B cell (primary cell): ENCODE data around the gene EID2B. TPM values are rescaled to one million over a fixed set of nuclear protein-coding genes. Genes with fewer than 3 reads are reported as not detected.

Experiments used
- ATAC-seq: fragments of 200-7000 bp; cut with Tn5 transposase; one replicate; pipeline ENCODE4 v1.10.0; 2021; ENCODE audit warnings: low read depth, mild to moderate bottlenecking, moderate number of reproducible peaks, moderate library complexity
- CTCF ChIA-PET: fragments of 350-600 bp; sonication (Branson Sonifier 250); formaldehyde crosslinking; loops from one replicate; lab custom pipeline; 2021; ENCODE audit warnings: antibody characterized with exemption, inconsistent platforms; lab: Charles Lee
- POLR2A ChIA-PET: fragments of 350-600 bp; sonication (Branson Sonifier 250); formaldehyde crosslinking; loops from one replicate; lab custom pipeline; 2021; ENCODE audit warnings: antibody characterized with exemption; lab: Charles Lee
- DNase-seq: peaks from one replicate; pipeline ENCODE4 v3.0.0; 2013
- H2AFZ ChIP-seq: 2 replicates; pipeline ENCODE4 v1.6.1; 2012; ENCODE audit warnings: mild to moderate bottlenecking, low read depth, low read length; ENCODE audit not compliant: insufficient read depth, poor library complexity, severe bottlenecking
- H3K27ac ChIP-seq, 2 donors: 1 replicate in 1 of 2; 2 replicates in 1 of 2; pipeline ENCODE4 v1.5.1; 2012 to 2013; ENCODE audit warnings: low read length in 2 of 2, mild to moderate bottlenecking in 2 of 2, moderate library complexity in 1 of 2
- H3K27me3 ChIP-seq, 4 experiments: fragments of 200-600 bp in 1 of 4; sonication (generic) in 1 of 4; replicated peaks in 1 of 4; 1 replicate in 2 of 4; 2 replicates in 2 of 4; pipeline versions ENCODE4 v1.6.1 to v1.7.0; 2013 to 2016; ENCODE audit warnings: low read length in 3 of 4, mild to moderate bottlenecking in 2 of 4, mixed read lengths in 1 of 4, moderate library complexity in 1 of 4; ENCODE audit not compliant: insufficient read depth in 4 of 4, control insufficient read depth in 3 of 4; ENCODE audit errors: control extremely low read depth in 1 of 4
- H3K36me3 ChIP-seq, 2 experiments: replicated peaks in 1 of 2; 1 replicate in 1 of 2; 2 replicates in 1 of 2; pipeline versions ENCODE4 v1.6.1 to v1.7.1; 2013; ENCODE audit warnings: low read length in 1 of 2; ENCODE audit not compliant: insufficient read depth in 2 of 2, control insufficient read depth in 1 of 2; ENCODE audit errors: control extremely low read depth in 1 of 2, extremely low read depth in 1 of 2
- H3K4me1 ChIP-seq, 2 donors: fragments of 200-600 bp in 1 of 2; sonication (generic) in 1 of 2; 1 replicate in 1 of 2; 2 replicates in 1 of 2; pipeline versions ENCODE4 v1.5.1 to v1.6.1; 2013 to 2017; ENCODE audit warnings: low read length in 2 of 2; ENCODE audit not compliant: control insufficient read depth in 2 of 2, insufficient read depth in 2 of 2
- H3K4me2 ChIP-seq: replicated peaks from 2 replicates; pipeline ENCODE3; 2012; ENCODE audit warnings: mild to moderate bottlenecking, low read depth, low read length; ENCODE audit not compliant: poor library complexity, severe bottlenecking
- H3K4me3 ChIP-seq, 5 experiments: fragments of 200-600 bp in 1 of 5; sonication (generic) in 1 of 5; 1 replicate in 3 of 5; 2 replicates in 2 of 5; pipeline versions ENCODE4 v1.5.1 to v1.7.0; 2011 to 2016; ENCODE audit warnings: low read length in 4 of 5, mild to moderate bottlenecking in 4 of 5, low read depth in 2 of 5, control low read depth in 1 of 5, moderate library complexity in 1 of 5; ENCODE audit not compliant: insufficient read depth in 1 of 5; ENCODE audit errors: control extremely low read depth in 1 of 5, extremely low read depth in 1 of 5
- H3K79me2 ChIP-seq: fragments of 200-600 bp; sonication (generic); one replicate; pipeline ENCODE4 v1.6.0; 2016; ENCODE audit warnings: low read length; ENCODE audit not compliant: control insufficient read depth, insufficient read depth
- H3K9ac ChIP-seq: fragments of 200-600 bp; sonication (generic); 2 replicates; pipeline ENCODE4 v1.6.1; 2017; ENCODE audit warnings: mild to moderate bottlenecking, low read length, moderate library complexity
- H3K9me3 ChIP-seq, 3 donors: one replicate each; pipeline versions ENCODE4 v1.6.1 to v1.7.1; 2013; ENCODE audit warnings: low read length in 2 of 3; ENCODE audit not compliant: control insufficient read depth in 2 of 3, insufficient read depth in 1 of 3; ENCODE audit errors: control extremely low read depth in 1 of 3
- H4K20me1 ChIP-seq: 2 replicates; pipeline ENCODE4 v1.6.0; 2012; ENCODE audit warnings: mild to moderate bottlenecking, low read length; ENCODE audit not compliant: insufficient read depth, control insufficient read depth, poor library complexity, severe bottlenecking
- H3K27ac Mint-ChIP-seq: one replicate; pipeline ENCODE4 v1.8.0; 2021; ENCODE audit warnings: mixed read lengths
- H3K27me3 Mint-ChIP-seq: one replicate; pipeline ENCODE4 v1.8.0; 2021; ENCODE audit warnings: mixed read lengths
- H3K4me1 Mint-ChIP-seq: one replicate; pipeline ENCODE4 v1.8.0; 2021; ENCODE audit warnings: mixed read lengths
- H3K4me3 Mint-ChIP-seq: one replicate; pipeline ENCODE4 v1.8.0; 2021; ENCODE audit warnings: mixed read lengths
- H3K9me3 Mint-ChIP-seq: one replicate; pipeline ENCODE4 v1.8.0; 2022; ENCODE audit warnings: mixed read lengths; ENCODE audit not compliant: insufficient read depth
- CTCF ChIP-seq: fragments of 200-600 bp; IDR thresholded peaks from one replicate; pipeline ENCODE4 v1.8.0; 2022; ENCODE audit warnings: antibody characterized with exemption, mild to moderate bottlenecking
- EZH2 ChIP-seq: IDR thresholded peaks from 2 replicates; pipeline ENCODE4 v1.6.1; 2012; ENCODE audit warnings: borderline replicate concordance, low read depth, mild to moderate bottlenecking, moderate library complexity, low read length; ENCODE audit not compliant: insufficient read depth, poor library complexity, severe bottlenecking
- WGBS: methylation state at CpG from one replicate; pipeline ENCODE4 v1.1.5; 2013; ENCODE audit warnings: missing lambda C conversion rate; ENCODE audit not compliant: insufficient coverage; 5-methylcytosine and 5-hydroxymethylcytosine counted together
- intact Hi-C: fragments of 100-400 bp; cut with micrococcal nuclease; formaldehyde crosslinking; loops from one replicate; pipeline ENCODE4 v1.10.0; 2022
- polyA plus RNA-seq: library from polyadenylated mRNA; depleted of rRNA; stranded (reverse); fragments of >200 nt; gene quantifications from 2 replicates; pipeline ENCODE4 v1.2.3, GENCODE V29; 2012
- total RNA-seq, 2 donors: library from RNA; stranded (reverse); fragments of 120-200 nt in 1 of 2; gene quantifications; 1 replicate in 1 of 2; 2 replicates in 1 of 2; pipeline versions ENCODE4 v1.2.3 to v1.2.4, GENCODE V29; 2013 to 2022

The EID2B gene
- total and polyA plus RNA-seq, 2 donors (not counting 1 experiment from before 2014, with no cell fraction given) = 3.0 to 6.0 TPM

GRCh38 chr19:39550197-39550596 lies 17.5 kb upstream of the EID2B start:
- H3K27me3 ChIP-seq = peaks cover 0 to 5% (median 0%) of the 10 kb centered on the region in 4 experiments
- Mint-ChIP-seq H3K27me3 (peaks cover 12% of the 10 kb centered on the region), H3K9me3 (no peaks in the 10 kb centered on the region), H3K4me3 (no peak overlapping the region), H3K27ac (no peak overlapping the region), H3K4me1 (peaks cover 19% of the 10 kb centered on the region)
- no peak overlapping the region for H3K9ac ChIP-seq
- H4K20me1 ChIP-seq = no peaks in the 10 kb centered on the region
- H2AFZ ChIP-seq = no peak overlapping the region
- no peaks in the 10 kb centered on the region for H3K79me2 ChIP-seq
- H3K27ac ChIP-seq = no peak overlapping the region
- peaks cover 16 to 20% of the 10 kb centered on the region in 2 donors for H3K4me1 ChIP-seq
- POLR2A ChIA-PET = no interaction called here
- CTCF ChIA-PET = interaction anchor here (0.8 to 4.5 kb wide), 7 partner anchors 8 to 421 kb away, joined by 3 to 91 read pairs (median 5); partner anchors contain the start of genes EID2B and PSMC4
- H3K36me3 ChIP-seq = no peaks in the 10 kb centered on the region
- TF ChIP-seq CTCF (no peak), EZH2 (no peak)
- 93% methylated on average over 3 of the region's 5 CpGs for WGBS
- no peak overlapping the region for H3K4me2 ChIP-seq
- ATAC-seq = no peak
- intact Hi-C loops = no loop called here
- DNase-seq = no peak
- H3K9me3 ChIP-seq = no peaks in the 10 kb centered on the region
- no peak overlapping the region for H3K4me3 ChIP-seq

GRCh38 chr19:39546599-39546998 lies 13.9 kb upstream of the EID2B start:
- no peak for ATAC-seq
- no peak overlapping the region for H2AFZ ChIP-seq
- Mint-ChIP-seq H3K4me3 (no peak overlapping the region), H3K4me1 (peaks cover 12% of the 10 kb centered on the region), H3K9me3 (no peaks in the 10 kb centered on the region), H3K27ac (no peak overlapping the region), H3K27me3 (peaks cover 15% of the 10 kb centered on the region)
- H4K20me1 ChIP-seq = no peaks in the 10 kb centered on the region
- ChIA-PET POLR2A (no interaction called here), CTCF (interaction anchor here (0.6 to 3.0 kb wide), 3 partner anchors 22 to 220 kb away, joined by 3 to 9 read pairs (median 4); no protein-coding TSS in a partner anchor)
- 79% methylated on average over 8 of the region's 8 CpGs for WGBS
- H3K4me2 ChIP-seq = no peak overlapping the region
- H3K4me3 ChIP-seq = no peak overlapping the region
- H3K9ac ChIP-seq = no peak overlapping the region
- H3K27me3 ChIP-seq = peaks cover 0 to 8% (median 0%) of the 10 kb centered on the region in 4 experiments
- H3K9me3 ChIP-seq = no peaks in the 10 kb centered on the region
- peaks cover 12 to 14% of the 10 kb centered on the region in 2 donors for H3K4me1 ChIP-seq
- H3K36me3 ChIP-seq = no peaks in the 10 kb centered on the region
- DNase-seq = no peak
- no peaks in the 10 kb centered on the region for H3K79me2 ChIP-seq
- H3K27ac ChIP-seq = no peak overlapping the region
- no peak for TF ChIP-seq CTCF
- TF ChIP-seq EZH2 = no peak
- intact Hi-C loops = no loop called here
